CD4-positive, alpha-beta T cell treated with Interferon alpha-2 for 1 hour (primary cell): ENCODE data around the gene TALDO1.

ENCODE experiments used
- DNase-seq, 2 donors: peaks; one replicate each; pipeline ENCODE4 v3.0.0-alpha.2; 2020 to 2022

TALDO1 gene

GRCh38 chr11:802018-802617 lies 54.9 kb downstream of the TALDO1 start:
- DNase-seq: no peak

GRCh38 chr11:802693-803466 lies 55.6 kb downstream of the TALDO1 start:
- no peak for DNase-seq

GRCh38 chr11:803467-803742 lies 56.1 kb downstream of the TALDO1 start:
- DNase-seq: no peak

GRCh38 chr11:803770-804598 lies 56.7 kb downstream of the TALDO1 start:
- no peak for DNase-seq

GRCh38 chr11:804599-804964 lies 57.3 kb downstream of the TALDO1 start:
- DNase-seq: no peak

- peak in 1 of 2 donors; percentile 69 for DNase-seq
Measured at GRCh38 chr11:808427-809286, 61.4 kb downstream of the TALDO1 start.

GRCh38 chr11:809287-810039 lies 62.2 kb downstream of the TALDO1 start, which contains the start of gene RPLP2:
Gene RPLP2, plus strand, starts transcription at chr11:809967. Its CDS starts 268 bp downstream, at chr11:810235.
- peak; percentile 96 to 97 for DNase-seq

GRCh38 chr11:810040-810567 lies 62.8 kb downstream of the TALDO1 start:
- no peak for DNase-seq

- no peak for DNase-seq
Measured at GRCh38 chr11:811446-812245, 64.4 kb downstream of the TALDO1 start.

- DNase-seq: no peak
Measured at GRCh38 chr11:812390-812789, 65.1 kb downstream of the TALDO1 start.

- DNase-seq: no peak
Measured at GRCh38 chr11:813072-813455, 65.8 kb downstream of the TALDO1 start.

- no peak for DNase-seq
Measured at GRCh38 chr11:813456-814096, 66.3 kb downstream of the TALDO1 start.
